Duodenal mucosa (tissue), 2 donors: ENCODE data around the gene DNAH2.

ENCODE experiments used
- H3K27ac ChIP-seq: one replicate; pipeline ENCODE4 v1.7.0; 2013; ENCODE audit warnings: low read depth, low read length
- H3K27me3 ChIP-seq, 2 donors: one replicate each; pipeline ENCODE4 v1.7.0; 2013; ENCODE audit warnings: low read length in 2 of 2, control low read depth in 1 of 2; ENCODE audit not compliant: insufficient read depth in 2 of 2, control insufficient read depth in 1 of 2
- H3K36me3 ChIP-seq, 2 donors: one replicate each; pipeline ENCODE4 v1.7.0; 2013; ENCODE audit warnings: low read length in 2 of 2, control low read depth in 1 of 2; ENCODE audit not compliant: insufficient read depth in 2 of 2, control insufficient read depth in 1 of 2
- H3K4me1 ChIP-seq, 2 donors: one replicate each; pipeline ENCODE4 v1.7.0; 2013; ENCODE audit warnings: low read length in 2 of 2, control low read depth in 1 of 2; ENCODE audit not compliant: insufficient read depth in 2 of 2, control insufficient read depth in 1 of 2
- H3K4me3 ChIP-seq, 2 donors: one replicate each; pipeline ENCODE4 v1.7.0; 2013; ENCODE audit warnings: low read length in 2 of 2, low read depth in 1 of 2
- H3K9ac ChIP-seq, 2 donors: one replicate each; pipeline ENCODE4 v1.7.0; 2013; ENCODE audit warnings: low read length in 2 of 2, low read depth in 1 of 2
- H3K9me3 ChIP-seq, 2 donors: one replicate each; pipeline ENCODE4 v1.7.0; 2013; ENCODE audit warnings: low read length in 2 of 2, control low read depth in 1 of 2; ENCODE audit not compliant: control insufficient read depth in 1 of 2

The DNAH2 gene

GRCh38 chr17:7818026-7818425 lies 100.5 kb downstream of the DNAH2 start:
- Histone ChIP-seq H3K9me3 (no peaks in the 10 kb centered on the region), H3K4me1 (no peaks in the 10 kb centered on the region), H3K27me3 (no peaks in the 10 kb centered on the region), H3K9ac (no peak overlapping the region), H3K36me3 (no peaks in the 10 kb centered on the region), H3K27ac (no peak overlapping the region), H3K4me3 (no peak overlapping the region)

- Histone ChIP-seq H3K27me3 (peaks cover 0 to 4% of the 10 kb centered on the region in 2 donors), H3K36me3 (no peaks in the 10 kb centered on the region), H3K9me3 (no peaks in the 10 kb centered on the region), H3K9ac (no peak overlapping the region), H3K4me1 (no peaks in the 10 kb centered on the region), H3K27ac (no peak overlapping the region), H3K4me3 (no peak overlapping the region)
These were observed 101.5 kb downstream of the DNAH2 start for GRCh38 chr17:7818746-7819645.

GRCh38 chr17:7820231-7820630 lies 102.7 kb downstream of the DNAH2 start:
- no peaks in the 10 kb centered on the region for H3K36me3 ChIP-seq
- no peaks in the 10 kb centered on the region for H3K4me1 ChIP-seq
- H3K4me3 ChIP-seq = no peak overlapping the region
- peaks cover 0 to 4% of the 10 kb centered on the region in 2 donors for H3K27me3 ChIP-seq
- H3K27ac ChIP-seq = no peak overlapping the region
- H3K9me3 ChIP-seq = no peaks in the 10 kb centered on the region
- no peak overlapping the region for H3K9ac ChIP-seq

GRCh38 chr17:7822126-7822525 lies 104.6 kb downstream of the DNAH2 start:
- Histone ChIP-seq H3K4me1 (peaks cover 0 to 5% of the 10 kb centered on the region in 2 donors), H3K4me3 (no peak overlapping the region)

GRCh38 chr17:7823581-7824001 lies 106.0 kb downstream of the DNAH2 start:
- Histone ChIP-seq H3K36me3 (no peaks in the 10 kb centered on the region), H3K27me3 (peaks cover 0 to 4% of the 10 kb centered on the region in 2 donors), H3K4me3 (no peak overlapping the region), H3K9me3 (no peaks in the 10 kb centered on the region), H3K4me1 (peaks cover 0 to 5% of the 10 kb centered on the region in 2 donors), H3K9ac (no peak overlapping the region), H3K27ac (no peak overlapping the region)

More at GRCh38 chr17:7822126-7822525, 104.6 kb downstream of the DNAH2 start:
- Histone ChIP-seq H3K27ac (no peak overlapping the region), H3K36me3 (no peaks in the 10 kb centered on the region), H3K27me3 (peaks cover 0 to 4% of the 10 kb centered on the region in 2 donors), H3K9ac (no peak overlapping the region), H3K9me3 (no peaks in the 10 kb centered on the region)

GRCh38 chr17:7824021-7824924 lies 106.7 kb downstream of the DNAH2 start:
- Histone ChIP-seq H3K27ac (no peak overlapping the region), H3K4me3 (no peak overlapping the region), H3K36me3 (no peaks in the 10 kb centered on the region), H3K9me3 (no peaks in the 10 kb centered on the region), H3K4me1 (peaks cover 0 to 5% of the 10 kb centered on the region in 2 donors), H3K9ac (no peak overlapping the region), H3K27me3 (peaks cover 0 to 4% of the 10 kb centered on the region in 2 donors)

- Histone ChIP-seq H3K9ac (no peak overlapping the region), H3K27me3 (peaks cover 0 to 4% of the 10 kb centered on the region in 2 donors), H3K4me1 (peaks cover 0 to 5% of the 10 kb centered on the region in 2 donors), H3K9me3 (no peaks in the 10 kb centered on the region), H3K27ac (no peak overlapping the region), H3K4me3 (no peak overlapping the region), H3K36me3 (no peaks in the 10 kb centered on the region)
These were observed 107.9 kb downstream of the DNAH2 start for GRCh38 chr17:7825206-7825990.

GRCh38 chr17:7830616-7831015 lies 113.1 kb downstream of the DNAH2 start:
- Histone ChIP-seq H3K27me3 (no peaks in the 10 kb centered on the region), H3K36me3 (no peaks in the 10 kb centered on the region), H3K9me3 (no peaks in the 10 kb centered on the region), H3K4me3 (no peak overlapping the region), H3K4me1 (peaks cover 8 to 16% of the 10 kb centered on the region in 2 donors), H3K9ac (no peak overlapping the region), H3K27ac (no peak overlapping the region)

- H3K36me3 ChIP-seq = no peaks in the 10 kb centered on the region
- peaks cover 5 to 16% of the 10 kb centered on the region in 2 donors for H3K4me1 ChIP-seq
- no peak overlapping the region for H3K9ac ChIP-seq
- H3K27me3 ChIP-seq = no peaks in the 10 kb centered on the region
- H3K4me3 ChIP-seq = no peak overlapping the region
- no peaks in the 10 kb centered on the region for H3K9me3 ChIP-seq
- H3K27ac ChIP-seq = no peak overlapping the region
These were observed 113.7 kb downstream of the DNAH2 start for GRCh38 chr17:7831233-7831632.
